H9 (cell line): ENCODE results near the gene AMIGO3. TPM values are rescaled to one million over a fixed set of nuclear protein-coding genes. Genes with fewer than 3 reads are reported as not detected.

Experiments used
- DNase-seq: peaks from one replicate; pipeline ENCODE4 v3.0.0-alpha.2; 2017
- H2AFZ ChIP-seq: one replicate; pipeline ENCODE4 v1.6.1; 2013; ENCODE audit warnings: mild to moderate bottlenecking, low read length, control low read depth, moderate library complexity
- H2AK5ac ChIP-seq: 2 replicates; pipeline ENCODE4 v1.6.1; 2013; ENCODE audit warnings: low read length, control low read depth, mixed read lengths; ENCODE audit not compliant: insufficient read length
- H2BK120ac ChIP-seq: one replicate; pipeline ENCODE4 v1.6.1; 2013; ENCODE audit warnings: low read depth, mild to moderate bottlenecking, low read length, control low read depth, inconsistent platforms; ENCODE audit not compliant: poor library complexity, severe bottlenecking
- H2BK12ac ChIP-seq: 2 replicates; pipeline ENCODE4 v1.6.1; 2013; ENCODE audit warnings: low read length, control low read depth, mixed read lengths, low read depth; ENCODE audit not compliant: insufficient read length
- H2BK15ac ChIP-seq: 2 replicates; pipeline ENCODE4 v1.6.1; 2013; ENCODE audit warnings: low read depth, low read length, control low read depth
- H2BK20ac ChIP-seq: one replicate; pipeline ENCODE4 v1.6.1; 2013; ENCODE audit warnings: low read depth, mild to moderate bottlenecking, low read length, control low read depth, inconsistent platforms; ENCODE audit not compliant: poor library complexity, severe bottlenecking
- H2BK5ac ChIP-seq: 2 replicates; pipeline ENCODE4 v1.6.1; 2013; ENCODE audit warnings: low read length, control low read depth, mixed read lengths; ENCODE audit not compliant: insufficient read length
- H3K14ac ChIP-seq: 2 replicates; pipeline ENCODE4 v1.6.1; 2013; ENCODE audit warnings: low read length, control low read depth; ENCODE audit not compliant: insufficient read depth
- H3K18ac ChIP-seq: 2 replicates; pipeline ENCODE4 v1.6.1; 2013; ENCODE audit warnings: low read depth, mild to moderate bottlenecking, mixed read lengths, low read length, control low read depth; ENCODE audit not compliant: insufficient read length
- H3K23ac ChIP-seq: 2 replicates; pipeline ENCODE4 v1.6.1; 2013; ENCODE audit warnings: low read length, control low read depth, mixed read lengths, low read depth; ENCODE audit not compliant: insufficient read length
- H3K23me2 ChIP-seq: 2 replicates; pipeline ENCODE4 v1.6.1; 2013; ENCODE audit warnings: low read depth, mild to moderate bottlenecking, mixed read lengths, low read length, control low read depth; ENCODE audit not compliant: insufficient read length, poor library complexity, severe bottlenecking
- H3K27ac ChIP-seq: 2 replicates; pipeline ENCODE4 v1.5.1; 2013; ENCODE audit warnings: low read length, control low read depth, mixed read lengths, low read depth; ENCODE audit not compliant: insufficient read length
- H3K27me3 ChIP-seq: 2 replicates; pipeline ENCODE4 v1.6.1; 2013; ENCODE audit warnings: low read length, control low read depth, inconsistent platforms; ENCODE audit not compliant: insufficient read depth
- H3K4ac ChIP-seq: 2 replicates; pipeline ENCODE4 v1.6.1; 2013; ENCODE audit warnings: low read depth, mild to moderate bottlenecking, control low read depth, inconsistent platforms, low read length, moderate library complexity
- H3K4me1 ChIP-seq: 2 replicates; pipeline ENCODE4 v1.6.1; 2013; ENCODE audit warnings: low read length, control low read depth, inconsistent platforms; ENCODE audit not compliant: insufficient read depth
- H3K4me2 ChIP-seq: 2 replicates; pipeline ENCODE4 v1.6.1; 2013; ENCODE audit warnings: low read length, control low read depth, mixed read lengths; ENCODE audit not compliant: insufficient read length, insufficient read depth
- H3K56ac ChIP-seq: 2 replicates; pipeline ENCODE4 v1.6.1; 2013; ENCODE audit warnings: low read depth, mild to moderate bottlenecking, mixed read lengths, low read length, control low read depth; ENCODE audit not compliant: insufficient read length
- H3K79me1 ChIP-seq: 2 replicates; pipeline ENCODE4 v1.6.1; 2013; ENCODE audit warnings: low read depth, mild to moderate bottlenecking, moderate library complexity, low read length, control low read depth, inconsistent platforms; ENCODE audit not compliant: insufficient read depth, poor library complexity, severe bottlenecking
- H3K79me2 ChIP-seq: 2 replicates; pipeline ENCODE4 v1.6.1; 2013; ENCODE audit warnings: low read length, control low read depth, inconsistent platforms; ENCODE audit not compliant: insufficient read depth
- H3K9ac ChIP-seq: 2 replicates; pipeline ENCODE4 v1.6.1; 2013; ENCODE audit warnings: low read length, control low read depth, mixed read lengths; ENCODE audit not compliant: insufficient read length; ENCODE audit errors: extremely low read depth
- H3K9me3 ChIP-seq: one replicate; pipeline ENCODE4 v1.6.1; 2013; ENCODE audit warnings: low read depth, low read length, inconsistent platforms; ENCODE audit not compliant: control insufficient read depth
- H3T11ph ChIP-seq: one replicate; pipeline ENCODE4 v1.6.1; 2013; ENCODE audit warnings: mild to moderate bottlenecking, low read length, control low read depth, inconsistent platforms
- H4K20me1 ChIP-seq: one replicate; pipeline ENCODE4 v1.6.1; 2013; ENCODE audit not compliant: control insufficient read depth, insufficient read length, insufficient read depth
- H4K5ac ChIP-seq: 2 replicates; pipeline ENCODE4 v1.6.1; 2013; ENCODE audit warnings: low read depth, mild to moderate bottlenecking, mixed read lengths, low read length, control low read depth; ENCODE audit not compliant: insufficient read length
- H4K8ac ChIP-seq: replicated peaks from 2 replicates; pipeline ENCODE4 v1.6.1; 2013; ENCODE audit warnings: low read length, control low read depth, mixed read lengths, low read depth; ENCODE audit not compliant: insufficient read length
- H4K91ac ChIP-seq: 2 replicates; pipeline ENCODE4 v1.6.1; 2013; ENCODE audit warnings: low read depth, mild to moderate bottlenecking, moderate library complexity, mixed read lengths, low read length, control low read depth; ENCODE audit not compliant: insufficient read length
- H3K27ac Mint-ChIP-seq, 3 experiments: 2 replicates in 2 of 3; 3 replicates in 1 of 3; pipeline ENCODE4 v1.8.0; 2020 to 2021; ENCODE audit warnings: mixed read lengths in 3 of 3, mild to moderate bottlenecking in 1 of 3, moderate library complexity in 1 of 3
- H3K27me3 Mint-ChIP-seq: 2 replicates; pipeline ENCODE4 v1.8.0; 2021; ENCODE audit warnings: low read depth, mild to moderate bottlenecking, moderate library complexity, mixed read lengths
- H3K36me3 Mint-ChIP-seq, 3 experiments: 2 replicates in 2 of 3; 3 replicates in 1 of 3; pipeline ENCODE4 v1.8.0; 2020 to 2021; ENCODE audit warnings: low read depth in 3 of 3, mixed read lengths in 3 of 3; ENCODE audit not compliant: insufficient read depth in 1 of 3
- H3K4me1 Mint-ChIP-seq, 2 experiments: 2 replicates each; pipeline ENCODE4 v1.8.0; 2020; ENCODE audit warnings: mixed read lengths in 2 of 2
- H3K4me3 Mint-ChIP-seq, 2 experiments: 2 replicates in 1 of 2; 3 replicates in 1 of 2; pipeline ENCODE4 v1.8.0; 2020 to 2021; ENCODE audit warnings: mild to moderate bottlenecking in 2 of 2, mixed read lengths in 2 of 2, moderate library complexity in 1 of 2
- H3K9me3 Mint-ChIP-seq, 2 experiments: 2 replicates in 1 of 2; 3 replicates in 1 of 2; pipeline ENCODE4 v1.8.0; 2020; ENCODE audit warnings: mild to moderate bottlenecking in 2 of 2, mixed read lengths in 2 of 2, moderate library complexity in 1 of 2
- CTCF ChIP-seq: fragments of 200-600 bp; sonication (generic); conservative IDR thresholded peaks from 3 replicates; pipeline ENCODE4 v1.8.0; 2021; ENCODE audit warnings: antibody characterized with exemption, mild to moderate bottlenecking
- WGBS: extraction: QIAGEN DNeasy Blood & Tissue Kit; methylation state at CpG from one replicate; pipeline ENCODE4 v1.1.7; 2013; ENCODE audit warnings: missing lambda C conversion rate, low lambda C conversion rate, mixed read lengths; ENCODE audit not compliant: insufficient read length; ENCODE audit errors: extremely low coverage; 5-methylcytosine and 5-hydroxymethylcytosine counted together
- total RNA-seq: library from RNA; stranded (reverse); gene quantifications from 2 replicates; pipeline ENCODE4 v1.2.1, GENCODE V29; 2021

The AMIGO3 gene
- total RNA-seq, 1 experiment from 2014 or later: 3.8 TPM

GRCh38 chr3:49705390-49705960 lies 14.0 kb downstream of the AMIGO3 start:
- no peak for DNase-seq
- Histone ChIP-seq H4K8ac (no peak overlapping the region), H3T11ph (no peak overlapping the region), H2BK12ac (no peak overlapping the region), H4K20me1 (no peaks in the 10 kb centered on the region), H3K79me1 (no peaks in the 10 kb centered on the region), H2BK120ac (no peak overlapping the region), H3K27me3 (no peaks in the 10 kb centered on the region), H3K14ac (no peak overlapping the region), H2AK5ac (no peak overlapping the region), H3K23me2 (no peaks in the 10 kb centered on the region), H3K23ac (no peak overlapping the region), H4K91ac (no peak overlapping the region), H2BK5ac (no peak overlapping the region), H2BK20ac (no peak overlapping the region), H3K4me1 (no peaks in the 10 kb centered on the region), H3K9me3 (no peaks in the 10 kb centered on the region), H3K18ac (no peak overlapping the region), H4K5ac (no peak overlapping the region), H2AFZ (no peak overlapping the region), H3K4me2 (no peak overlapping the region), H3K79me2 (no peaks in the 10 kb centered on the region), H2BK15ac (no peak overlapping the region), H3K4ac (no peak overlapping the region), H3K9ac (no peak overlapping the region), H3K27ac (no peak overlapping the region), H3K56ac (no peak overlapping the region)
- TF ChIP-seq CTCF: no peak
- Mint-ChIP-seq H3K4me3 (no peak overlapping the region), H3K27me3 (no peaks in the 10 kb centered on the region), H3K4me1 (peaks cover 11 to 19% of the 10 kb centered on the region in 2 experiments), H3K9me3 (no peaks in the 10 kb centered on the region), H3K36me3 (peaks cover 4 to 20% (median 20%) of the 10 kb centered on the region in 3 experiments; a peak in 6 of 7 replicates), H3K27ac (no peak overlapping the region)
- no CpG with 5 or more reads among the region's 17 CpGs for WGBS
